ENCODE data around the gene NCMAP.
A peak's percentile ranks its signal among the peaks of the same experiment; 100 is the strongest.

NCMAP gene

DNA sequence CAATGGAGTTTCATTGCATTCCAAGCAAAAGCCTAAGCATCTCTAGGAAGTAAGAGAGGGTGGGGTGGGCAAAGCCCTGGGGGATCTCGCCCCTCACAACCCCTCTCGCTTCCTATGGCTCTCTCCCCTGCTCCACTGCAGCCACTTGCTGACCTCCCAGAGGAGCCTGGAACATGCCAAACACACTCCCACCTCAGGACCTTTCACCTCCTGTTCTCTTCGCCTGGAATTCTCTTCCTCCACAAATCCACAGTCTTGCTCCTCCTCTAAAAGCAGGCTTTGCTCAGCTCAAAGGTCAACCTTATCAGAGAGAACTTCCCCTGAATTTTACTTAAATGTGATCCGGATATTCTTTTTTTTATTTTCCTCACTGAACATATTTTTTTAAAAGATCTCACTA lies 66.3 kb downstream of the NCMAP start:
- no peak for TF ChIP-seq CTCF (IDR thresholded peaks at IDR 0.05; ENCODE audit: control extremely low read depth, extremely low read depth, low read depth, missing control alignments)
- no peak for DNase-seq (ENCODE audit: extremely low spot score)
- POLR2A ChIA-PET: no interaction called here
- CTCF ChIA-PET: no interaction called here

DNA sequence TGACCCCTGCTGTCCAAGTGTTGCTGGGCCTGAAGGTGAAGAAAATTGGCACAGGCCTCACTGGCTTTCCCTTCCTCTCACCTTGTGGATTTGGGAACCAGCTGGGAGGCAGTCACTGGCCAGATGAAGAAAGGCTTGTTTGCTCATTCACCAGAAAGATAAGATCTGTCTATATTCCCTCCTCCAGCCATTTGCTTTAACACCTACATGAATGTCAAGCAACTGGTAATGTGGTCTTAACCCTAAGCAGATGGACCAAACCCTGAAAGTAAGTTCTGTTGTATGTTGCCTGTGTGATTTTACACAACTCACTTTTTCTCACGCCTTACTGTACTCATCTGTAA lies 76.9 kb downstream of the NCMAP start:
- ChIA-PET CTCF (interaction anchor here (1.3 to 2.3 kb wide), 2 partner anchors 46 to 433 kb away, joined by 3 to 9 read pairs; no protein-coding TSS in a partner anchor), POLR2A (no interaction called here)
- no peak for DNase-seq (ENCODE audit: extremely low spot score)
- no peak for TF ChIP-seq CTCF (IDR thresholded peaks at IDR 0.05; ENCODE audit: control extremely low read depth, extremely low read depth, low read depth, missing control alignments)

DNA sequence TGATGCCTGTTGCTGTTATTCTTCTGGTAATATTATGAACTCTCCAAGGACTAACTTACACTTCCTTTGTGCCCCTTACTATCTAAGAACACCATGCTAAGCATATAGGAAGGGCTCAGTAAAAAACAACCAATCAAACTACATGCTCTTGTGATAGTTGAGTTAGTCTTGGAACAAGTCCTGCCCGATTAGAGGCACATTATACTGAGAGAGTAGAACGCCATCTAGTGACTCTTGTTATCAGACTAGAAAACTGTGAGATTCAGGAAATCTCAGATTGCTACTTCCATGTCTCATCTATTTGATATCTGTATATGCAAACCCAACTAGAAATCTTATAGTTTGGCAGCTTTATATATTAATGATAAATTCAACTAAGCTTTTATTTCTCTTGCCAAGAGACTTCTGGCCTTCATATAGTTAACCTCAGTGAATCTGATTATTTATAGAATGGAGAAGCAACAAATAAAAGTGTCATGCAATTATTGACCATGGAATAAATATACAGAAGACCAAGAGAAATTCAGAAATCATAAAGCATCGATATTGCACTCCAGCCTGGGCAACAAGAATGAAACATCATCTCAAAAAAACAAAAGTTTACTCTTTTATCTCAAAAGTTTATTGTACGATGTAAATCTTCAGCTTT lies 79.4 kb downstream of the NCMAP start:
- POLR2A ChIA-PET: no interaction called here
- peak; percentile 72 for TF ChIP-seq CTCF (IDR thresholded peaks at IDR 0.05; ENCODE audit: control extremely low read depth, extremely low read depth, low read depth, missing control alignments)
- CTCF ChIA-PET: interaction anchor here (0.7 to 5.5 kb wide), 13 partner anchors 10 to 436 kb away, joined by 3 to 59 read pairs (median 3); no protein-coding TSS in a partner anchor
- DNase-seq (ENCODE audit: extremely low spot score): peak; percentile 67

GRCh38 chr1:24636661-24637357 lies 80.9 kb downstream of the NCMAP start:
- CTCF ChIA-PET: interaction anchor here (0.9 to 5.5 kb wide), 14 partner anchors 17 to 437 kb away, joined by 3 to 59 read pairs (median 4); partner anchors contain the start of gene NIPAL3
- POLR2A ChIA-PET: no interaction called here
- DNase-seq (ENCODE audit: extremely low spot score): no peak
- no peak for TF ChIP-seq CTCF (IDR thresholded peaks at IDR 0.05; ENCODE audit: control extremely low read depth, extremely low read depth, low read depth, missing control alignments)

DNA sequence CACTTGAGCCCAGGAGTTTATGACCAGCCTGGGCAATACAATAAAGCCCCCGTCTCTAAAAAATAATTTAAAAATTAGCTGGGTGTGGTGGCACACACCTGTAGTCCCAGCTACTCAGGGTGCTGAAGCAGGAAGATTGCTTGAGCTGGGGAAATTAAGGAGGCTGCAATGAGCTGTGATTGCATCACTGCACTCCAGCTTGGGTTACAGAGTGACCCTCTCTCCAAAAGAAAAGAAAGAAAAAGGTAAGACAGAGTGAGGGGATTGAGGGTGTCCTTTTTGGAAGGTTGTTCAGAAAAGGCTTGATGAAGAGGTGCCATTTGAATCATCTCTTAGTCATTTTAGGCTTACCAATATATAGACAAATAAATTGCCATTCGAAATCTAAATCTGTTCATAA lies 83.2 kb downstream of the NCMAP start:
- POLR2A ChIA-PET: interaction anchor here (0.5 to 0.6 kb wide), 2 partner anchors 56 to 183 kb away, joined by 3 read pairs; no protein-coding TSS in a partner anchor
- CTCF ChIA-PET: interaction anchor here (1.0 to 1.7 kb wide), 4 partner anchors 191 to 568 kb away, joined by 3 to 9 read pairs (median 4); no protein-coding TSS in a partner anchor
- DNase-seq (ENCODE audit: extremely low spot score): no peak
- TF ChIP-seq CTCF (IDR thresholded peaks at IDR 0.05; ENCODE audit: control extremely low read depth, extremely low read depth, low read depth, missing control alignments): no peak

- TF ChIP-seq CTCF (IDR thresholded peaks at IDR 0.05; ENCODE audit: control extremely low read depth, extremely low read depth, low read depth, missing control alignments): no peak
- no peak for DNase-seq (ENCODE audit: extremely low spot score)
- ChIA-PET CTCF (interaction anchor here (0.8 to 1.0 kb wide), 2 partner anchors 225 to 441 kb away, joined by 3 to 5 read pairs; partner anchors contain the start of gene NIPAL3), POLR2A (no interaction called here)
Measured at GRCh38 chr1:24639881-24640280, 84.0 kb downstream of the NCMAP start.

Measured in GM10248 (cell line).